ENCODE data around the gene ATP1A4. TPM values are rescaled to one million over a fixed set of nuclear protein-coding genes. Genes with fewer than 3 reads are reported as not detected.

ATP1A4 gene
- total and polyA plus RNA-seq, 4 donors: not detected

GRCh38 chr1:160208557-160209320 lies 57.3 kb downstream of the ATP1A4 start:
- Histone ChIP-seq H3K4me1 (ENCODE audit: control insufficient read depth in 4 of 4, insufficient read depth in 4 of 4, low read length in 3 of 4) (peaks cover 3 to 26% (median 9%) of the 10 kb centered on the region in 4 donors), H3K9me3 (ENCODE audit: control insufficient read depth in 4 of 4, low read length in 3 of 4) (no peaks in the 10 kb centered on the region), H3K27me3 (ENCODE audit: control insufficient read depth in 4 of 4, insufficient read depth in 4 of 4, low read length in 3 of 4) (no peaks in the 10 kb centered on the region), H3K27ac (ENCODE audit: low read depth in 1 of 2, low read length in 2 of 2) (no peak overlapping the region), H3K36me3 (ENCODE audit: control insufficient read depth in 4 of 4, insufficient read depth in 3 of 4, low read depth in 1 of 4, low read length in 3 of 4) (peaks cover under 1 to 20% (median 12%) of the 10 kb centered on the region in 4 donors), H3K9ac (ENCODE audit: low read depth in 1 of 2, low read length in 2 of 2) (no peak overlapping the region), H3K4me3 (ENCODE audit: low read depth in 1 of 3, low read length in 3 of 3) (no peak overlapping the region)
- 79% methylated on average over 6 of the region's 6 CpGs for WGBS
- TF ChIP-seq JUND (IDR thresholded peaks at IDR 0.05): no peak
- no peak for TF ChIP-seq TAF1 (conservative IDR thresholded peaks at IDR 0.05)
- no peak for DNase-seq (ENCODE audit: low spot score)

DNA sequence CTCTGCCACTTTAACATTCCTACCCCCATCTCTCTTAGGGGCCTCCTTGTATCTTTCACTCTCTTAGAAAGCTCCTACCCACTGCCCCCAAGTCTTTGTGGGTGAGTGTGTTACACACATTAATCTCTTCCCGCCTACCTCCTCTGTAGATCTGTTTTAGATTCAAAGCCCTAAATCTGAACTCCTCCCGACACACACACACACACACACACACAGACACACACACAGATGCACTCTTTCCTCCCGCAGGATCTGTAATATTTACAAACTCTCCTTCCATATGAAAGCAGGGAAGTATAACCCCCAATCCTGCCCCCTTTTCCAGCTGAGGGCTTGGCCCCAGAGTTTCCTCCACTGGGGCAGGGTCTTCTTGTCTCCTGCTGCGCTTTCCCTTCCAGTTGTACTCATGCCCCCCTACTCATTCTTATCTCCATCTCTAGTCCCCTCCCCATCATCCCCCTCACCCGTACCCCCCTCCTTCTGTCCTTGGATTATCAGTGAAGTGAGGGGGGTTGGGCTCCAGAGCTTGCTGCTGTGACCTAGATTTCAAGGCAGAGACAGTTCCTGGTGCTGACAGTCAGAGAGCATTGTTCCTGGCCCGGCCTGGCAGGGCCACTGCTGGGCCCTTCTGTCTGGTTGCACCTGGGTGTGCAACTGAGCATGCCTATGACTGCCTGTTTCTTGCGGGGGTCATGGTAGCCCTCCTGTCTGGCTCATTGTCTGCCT lies 58.1 kb downstream of the ATP1A4 start:
- Histone ChIP-seq H3K4me1 (ENCODE audit: control insufficient read depth in 4 of 4, insufficient read depth in 4 of 4, low read length in 3 of 4) (peaks cover 3 to 26% (median 9%) of the 10 kb centered on the region in 4 donors), H3K9ac (ENCODE audit: low read depth in 1 of 2, low read length in 2 of 2) (no peak overlapping the region), H3K4me3 (ENCODE audit: low read depth in 1 of 3, low read length in 3 of 3) (no peak overlapping the region), H3K9me3 (ENCODE audit: control insufficient read depth in 4 of 4, low read length in 3 of 4) (no peaks in the 10 kb centered on the region), H3K27me3 (ENCODE audit: control insufficient read depth in 4 of 4, insufficient read depth in 4 of 4, low read length in 3 of 4) (no peaks in the 10 kb centered on the region), H3K36me3 (ENCODE audit: control insufficient read depth in 4 of 4, insufficient read depth in 3 of 4, low read depth in 1 of 4, low read length in 3 of 4) (peaks cover 5 to 26% (median 13%) of the 10 kb centered on the region in 4 donors), H3K27ac (ENCODE audit: low read depth in 1 of 2, low read length in 2 of 2) (no peak overlapping the region)
- TF ChIP-seq ATF3 (IDR thresholded peaks at IDR 0.05): no peak
- no peak for TF ChIP-seq ZBTB33 (IDR thresholded peaks at IDR 0.05)
- TF ChIP-seq JUND (IDR thresholded peaks at IDR 0.05): no peak
- TF ChIP-seq YY1 (IDR thresholded peaks at IDR 0.05): no peak
- WGBS: 71% methylated on average over 7 of the region's 7 CpGs
- DNase-seq (ENCODE audit: low spot score): no peak

- no peak overlapping the region for H3K9ac ChIP-seq (ENCODE audit: low read depth in 1 of 2, low read length in 2 of 2)
- H3K4me1 ChIP-seq (ENCODE audit: control insufficient read depth in 4 of 4, insufficient read depth in 4 of 4, low read length in 3 of 4): peaks cover 2 to 26% (median 9%) of the 10 kb centered on the region in 4 donors
- DNase-seq (ENCODE audit: low spot score): no peak
- H3K4me3 ChIP-seq (ENCODE audit: low read depth in 1 of 3, low read length in 3 of 3): no peak overlapping the region
- no peak for TF ChIP-seq HNF4A (conservative IDR thresholded peaks at IDR 0.05)
- TF ChIP-seq RXRA (IDR thresholded peaks at IDR 0.05): no peak
- no peak for TF ChIP-seq CTCF (IDR thresholded peaks at IDR 0.05; ENCODE audit: low read depth, low read length, missing input control)
- no peak for TF ChIP-seq YY1 (IDR thresholded peaks at IDR 0.05)
- no peak for TF ChIP-seq REST (IDR thresholded peaks at IDR 0.05)
- no peak for TF ChIP-seq GABPA (IDR thresholded peaks at IDR 0.05 in 1 of 2, conservative IDR thresholded peaks at IDR 0.05 in 1 of 2)
- 85% methylated on average over 5 of the region's 5 CpGs for WGBS
- H3K27me3 ChIP-seq (ENCODE audit: control insufficient read depth in 4 of 4, insufficient read depth in 4 of 4, low read length in 3 of 4): no peaks in the 10 kb centered on the region
- H3K9me3 ChIP-seq (ENCODE audit: control insufficient read depth in 4 of 4, low read length in 3 of 4): no peaks in the 10 kb centered on the region
- no peak overlapping the region for H3K27ac ChIP-seq (ENCODE audit: low read depth in 1 of 2, low read length in 2 of 2)
- H3K36me3 ChIP-seq (ENCODE audit: control insufficient read depth in 4 of 4, insufficient read depth in 3 of 4, low read depth in 1 of 4, low read length in 3 of 4): peaks cover 8 to 33% (median 22%) of the 10 kb centered on the region in 4 donors
Measured at GRCh38 chr1:160210561-160210960, 59.2 kb downstream of the ATP1A4 start.
